Measurements from ENCODE around the gene MGLL. TPM values are rescaled to one million over a fixed set of nuclear protein-coding genes. Genes with fewer than 3 reads are reported as not detected.

The MGLL gene
- total and polyA plus RNA-seq, 4 donors: 67.0 to 182 (median 78.2) TPM

DNA sequence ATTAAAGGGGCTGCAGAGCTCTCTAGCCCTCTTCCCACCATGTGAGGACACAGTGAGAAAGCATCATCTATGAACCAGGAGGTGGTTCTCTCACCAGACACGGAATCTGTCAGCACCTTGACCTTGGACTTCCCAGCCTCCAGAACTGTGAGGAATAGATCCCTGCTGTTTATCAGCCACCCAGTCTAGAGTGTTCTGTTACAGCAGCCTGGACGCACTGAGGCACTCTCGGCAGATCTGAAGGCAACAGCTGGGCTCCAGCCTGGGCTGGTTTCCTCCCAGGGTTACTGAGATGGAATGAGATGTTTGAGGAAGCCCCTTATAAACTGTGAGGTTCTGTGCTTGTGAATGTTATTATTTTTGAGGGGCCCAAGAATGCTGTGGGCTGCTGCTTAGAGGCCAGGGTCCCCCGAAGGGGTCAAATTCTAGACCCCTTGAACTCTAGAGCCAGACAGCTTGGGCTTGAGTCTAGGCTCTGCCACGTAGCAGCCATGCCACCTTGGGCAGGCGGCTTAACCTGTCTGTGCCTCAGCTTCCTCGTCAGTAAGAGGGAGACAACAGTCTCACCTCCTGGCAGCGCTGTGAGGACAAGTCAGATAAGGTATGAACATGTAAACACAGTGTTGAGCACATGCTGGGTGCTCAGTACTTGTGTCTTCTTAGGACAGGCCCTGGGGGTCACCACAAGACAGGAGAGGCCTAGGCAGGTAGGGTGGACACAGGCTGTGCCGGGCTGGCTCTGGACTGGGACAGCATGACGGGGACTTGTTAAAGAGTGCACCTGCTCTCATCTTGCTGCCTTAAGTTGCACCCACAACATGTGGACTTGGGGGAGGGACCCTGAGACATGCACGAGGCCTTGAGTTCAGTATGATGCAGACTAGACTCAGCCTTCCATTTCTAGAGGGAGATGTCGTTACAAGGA is 49.2 kb downstream of the MGLL start:
- Histone ChIP-seq H3K36me3 (ENCODE audit: control insufficient read depth in 4 of 4, insufficient read depth in 4 of 4, low read length in 4 of 4) (no peaks in the 10 kb centered on the region), H3K27ac (ENCODE audit: low read depth in 1 of 2, low read length in 1 of 2) (peak overlapping the region in 1 of 2 donors; percentile 43), H3K4me1 (ENCODE audit: control insufficient read depth in 5 of 5, insufficient read depth in 5 of 5, low read length in 5 of 5) (peaks cover 0 to 20% (median 0%) of the 10 kb centered on the region in 5 donors), H3K4me3 (no peak overlapping the region), H3K27me3 (ENCODE audit: control insufficient read depth in 3 of 3, insufficient read depth in 3 of 3, low read length in 2 of 3) (no peaks in the 10 kb centered on the region), H3K9me3 (ENCODE audit: control insufficient read depth in 4 of 4, insufficient read depth in 3 of 4, low read length in 3 of 4) (peaks cover 0 to 11% (median 5%) of the 10 kb centered on the region in 4 donors), H3K9ac (ENCODE audit: insufficient read depth in 1 of 2, low read length in 2 of 2) (no peak overlapping the region)
- ATAC-seq (ENCODE audit: insufficient read depth, low FRiP score) (no peak), DNase-seq (peak; percentile 59 to 76 (median 66))
- 82 to 85% methylated on average over 12 of the region's 12 CpGs for WGBS, 2 donors
- TF ChIP-seq, protein P1, sequence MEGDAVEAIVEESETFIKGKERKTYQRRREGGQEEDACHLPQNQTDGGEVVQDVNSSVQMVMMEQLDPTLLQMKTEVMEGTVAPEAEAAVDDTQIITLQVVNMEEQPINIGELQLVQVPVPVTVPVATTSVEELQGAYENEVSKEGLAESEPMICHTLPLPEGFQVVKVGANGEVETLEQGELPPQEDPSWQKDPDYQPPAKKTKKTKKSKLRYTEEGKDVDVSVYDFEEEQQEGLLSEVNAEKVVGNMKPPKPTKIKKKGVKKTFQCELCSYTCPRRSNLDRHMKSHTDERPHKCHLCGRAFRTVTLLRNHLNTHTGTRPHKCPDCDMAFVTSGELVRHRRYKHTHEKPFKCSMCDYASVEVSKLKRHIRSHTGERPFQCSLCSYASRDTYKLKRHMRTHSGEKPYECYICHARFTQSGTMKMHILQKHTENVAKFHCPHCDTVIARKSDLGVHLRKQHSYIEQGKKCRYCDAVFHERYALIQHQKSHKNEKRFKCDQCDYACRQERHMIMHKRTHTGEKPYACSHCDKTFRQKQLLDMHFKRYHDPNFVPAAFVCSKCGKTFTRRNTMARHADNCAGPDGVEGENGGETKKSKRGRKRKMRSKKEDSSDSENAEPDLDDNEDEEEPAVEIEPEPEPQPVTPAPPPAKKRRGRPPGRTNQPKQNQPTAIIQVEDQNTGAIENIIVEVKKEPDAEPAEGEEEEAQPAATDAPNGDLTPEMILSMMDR (IDR thresholded peaks at IDR 0.05; ENCODE audit: control extremely low read depth, extremely low read depth): no peak

DNA sequence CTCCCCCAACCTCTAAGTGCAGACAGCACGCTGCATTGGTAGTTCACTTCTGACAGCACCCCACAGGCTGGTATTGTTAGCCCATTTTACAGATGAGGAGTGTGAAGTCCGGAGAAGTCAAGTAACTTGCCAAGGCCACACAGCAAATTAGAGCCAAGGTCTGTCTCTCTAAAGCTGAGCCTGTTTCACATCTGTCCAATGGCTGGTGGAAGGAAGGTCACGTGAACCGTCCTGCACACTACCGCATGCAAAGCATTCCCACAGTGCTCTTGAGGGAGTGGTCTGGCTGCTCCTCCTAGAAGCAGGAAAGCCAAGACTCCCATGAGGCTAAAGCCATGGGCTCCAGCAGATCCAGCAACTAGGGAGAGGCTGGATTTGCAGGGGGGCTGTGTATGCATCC is 50.0 kb downstream of the MGLL start:
- WGBS, 2 donors: 79 to 84% methylated on average over 5 of the region's 5 CpGs
- Histone ChIP-seq H3K27ac (ENCODE audit: low read depth in 1 of 2, low read length in 1 of 2) (peak overlapping the region in 1 of 2 donors; percentile 35), H3K9ac (ENCODE audit: insufficient read depth in 1 of 2, low read length in 2 of 2) (no peak overlapping the region), H3K27me3 (ENCODE audit: control insufficient read depth in 3 of 3, insufficient read depth in 3 of 3, low read length in 2 of 3) (no peaks in the 10 kb centered on the region), H3K4me3 (no peak overlapping the region), H3K9me3 (ENCODE audit: control insufficient read depth in 4 of 4, insufficient read depth in 3 of 4, low read length in 3 of 4) (peaks cover 0 to 12% (median 3%) of the 10 kb centered on the region in 4 donors), H3K4me1 (ENCODE audit: control insufficient read depth in 5 of 5, insufficient read depth in 5 of 5, low read length in 5 of 5) (peaks cover 0 to 20% (median 0%) of the 10 kb centered on the region in 5 donors), H3K36me3 (ENCODE audit: control insufficient read depth in 4 of 4, insufficient read depth in 4 of 4, low read length in 4 of 4) (no peaks in the 10 kb centered on the region)
- TF ChIP-seq, protein P1 (IDR thresholded peaks at IDR 0.05; ENCODE audit: control extremely low read depth, extremely low read depth): no peak
- no peak for ATAC-seq (ENCODE audit: insufficient read depth, low FRiP score)
- no peak for DNase-seq

DNA sequence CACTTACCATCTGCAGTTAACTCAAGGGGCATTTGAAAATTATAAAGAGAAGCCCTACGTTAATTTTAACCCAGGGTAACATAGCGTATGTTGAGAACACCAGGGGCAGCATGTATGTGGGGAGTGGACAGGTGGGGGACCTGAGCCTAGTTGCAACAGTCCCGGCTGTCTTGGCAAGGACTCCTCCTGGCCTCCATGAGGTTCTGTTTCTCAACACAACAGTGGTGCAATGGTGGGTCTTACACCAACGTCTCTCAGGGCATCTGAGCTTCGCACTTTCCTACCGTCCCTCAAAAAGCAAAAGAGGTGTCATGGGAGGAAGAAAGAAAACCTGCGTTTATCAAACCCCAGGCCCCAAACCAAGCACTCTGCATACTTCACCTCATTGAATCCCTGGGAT is 50.6 kb downstream of the MGLL start:
- H3K27me3 ChIP-seq (ENCODE audit: control insufficient read depth in 3 of 3, insufficient read depth in 3 of 3, low read length in 2 of 3): no peaks in the 10 kb centered on the region
- H3K4me3 ChIP-seq: no peak overlapping the region
- no peaks in the 10 kb centered on the region for H3K36me3 ChIP-seq (ENCODE audit: control insufficient read depth in 4 of 4, insufficient read depth in 4 of 4, low read length in 4 of 4)
- ATAC-seq (ENCODE audit: insufficient read depth, low FRiP score) (no peak), DNase-seq (no peak)
- peak overlapping the region in 1 of 2 donors; percentile 13 for H3K27ac ChIP-seq (ENCODE audit: low read depth in 1 of 2, low read length in 1 of 2)
- WGBS, 2 donors: 40 to 78% methylated on average over 7 of the region's 7 CpGs
- TF ChIP-seq, protein P1 (IDR thresholded peaks at IDR 0.05; ENCODE audit: control extremely low read depth, extremely low read depth): no peak
- H3K9me3 ChIP-seq (ENCODE audit: control insufficient read depth in 4 of 4, insufficient read depth in 3 of 4, low read length in 3 of 4): peaks cover 0 to 11% (median 3%) of the 10 kb centered on the region in 4 donors
- H3K4me1 ChIP-seq (ENCODE audit: control insufficient read depth in 5 of 5, insufficient read depth in 5 of 5, low read length in 5 of 5): peaks cover 0 to 20% (median 0%) of the 10 kb centered on the region in 5 donors
- H3K9ac ChIP-seq (ENCODE audit: insufficient read depth in 1 of 2, low read length in 2 of 2): no peak overlapping the region

All from lung (tissue), 12 donors.